ENCODE measurements around the gene PGM2. TPM values are rescaled to one million over a fixed set of nuclear protein-coding genes. Genes with fewer than 3 reads are reported as not detected.
A peak's percentile ranks its signal among the peaks of the same experiment; 100 is the strongest.

The PGM2 gene
- total RNA-seq, 1 donor from 2014 or later: 27.8 TPM

DNA sequence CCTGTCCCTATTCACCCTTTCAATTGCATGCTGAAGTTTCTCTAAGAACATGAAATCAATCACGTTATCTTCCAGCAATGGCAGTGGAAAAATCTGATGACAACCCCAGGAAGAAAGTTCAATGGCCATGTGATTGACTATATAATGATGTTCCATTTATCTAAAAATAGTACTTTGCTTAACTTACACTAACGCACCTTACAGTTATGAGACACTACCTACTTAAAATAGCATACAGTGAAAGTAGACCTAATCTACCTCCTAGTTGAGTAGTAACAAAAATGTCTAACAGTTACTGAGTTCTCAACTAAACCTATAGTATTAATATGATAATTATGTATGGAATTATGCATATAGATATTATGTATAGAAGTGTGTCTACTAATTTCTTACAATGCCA is 28.6 kb upstream of the PGM2 start:
- Histone ChIP-seq H3K4me3 (ENCODE audit: low read depth, low read length) (no peak overlapping the region), H3K36me3 (ENCODE audit: control insufficient read depth, insufficient read depth, low read length) (no peaks in the 10 kb centered on the region), H3K27me3 (ENCODE audit: control insufficient read depth, insufficient read depth, low read length) (no peaks in the 10 kb centered on the region)
- DNase-seq (ENCODE audit: low read depth): no peak
- TF ChIP-seq, protein P1, sequence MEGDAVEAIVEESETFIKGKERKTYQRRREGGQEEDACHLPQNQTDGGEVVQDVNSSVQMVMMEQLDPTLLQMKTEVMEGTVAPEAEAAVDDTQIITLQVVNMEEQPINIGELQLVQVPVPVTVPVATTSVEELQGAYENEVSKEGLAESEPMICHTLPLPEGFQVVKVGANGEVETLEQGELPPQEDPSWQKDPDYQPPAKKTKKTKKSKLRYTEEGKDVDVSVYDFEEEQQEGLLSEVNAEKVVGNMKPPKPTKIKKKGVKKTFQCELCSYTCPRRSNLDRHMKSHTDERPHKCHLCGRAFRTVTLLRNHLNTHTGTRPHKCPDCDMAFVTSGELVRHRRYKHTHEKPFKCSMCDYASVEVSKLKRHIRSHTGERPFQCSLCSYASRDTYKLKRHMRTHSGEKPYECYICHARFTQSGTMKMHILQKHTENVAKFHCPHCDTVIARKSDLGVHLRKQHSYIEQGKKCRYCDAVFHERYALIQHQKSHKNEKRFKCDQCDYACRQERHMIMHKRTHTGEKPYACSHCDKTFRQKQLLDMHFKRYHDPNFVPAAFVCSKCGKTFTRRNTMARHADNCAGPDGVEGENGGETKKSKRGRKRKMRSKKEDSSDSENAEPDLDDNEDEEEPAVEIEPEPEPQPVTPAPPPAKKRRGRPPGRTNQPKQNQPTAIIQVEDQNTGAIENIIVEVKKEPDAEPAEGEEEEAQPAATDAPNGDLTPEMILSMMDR (IDR thresholded peaks at IDR 0.05; ENCODE audit: insufficient read depth, low read length, poor library complexity, severe bottlenecking): no peak

- Histone ChIP-seq H3K36me3 (ENCODE audit: control insufficient read depth, insufficient read depth, low read length) (no peaks in the 10 kb centered on the region), H3K27me3 (ENCODE audit: control insufficient read depth, insufficient read depth, low read length) (no peaks in the 10 kb centered on the region), H3K4me3 (ENCODE audit: low read depth, low read length) (no peak overlapping the region)
- TF ChIP-seq, protein P1 (IDR thresholded peaks at IDR 0.05; ENCODE audit: insufficient read depth, low read length, poor library complexity, severe bottlenecking): no peak
- no peak for DNase-seq (ENCODE audit: low read depth)
These were observed 27.9 kb upstream of the PGM2 start for GRCh38 chr4:37798616-37799015.

DNA sequence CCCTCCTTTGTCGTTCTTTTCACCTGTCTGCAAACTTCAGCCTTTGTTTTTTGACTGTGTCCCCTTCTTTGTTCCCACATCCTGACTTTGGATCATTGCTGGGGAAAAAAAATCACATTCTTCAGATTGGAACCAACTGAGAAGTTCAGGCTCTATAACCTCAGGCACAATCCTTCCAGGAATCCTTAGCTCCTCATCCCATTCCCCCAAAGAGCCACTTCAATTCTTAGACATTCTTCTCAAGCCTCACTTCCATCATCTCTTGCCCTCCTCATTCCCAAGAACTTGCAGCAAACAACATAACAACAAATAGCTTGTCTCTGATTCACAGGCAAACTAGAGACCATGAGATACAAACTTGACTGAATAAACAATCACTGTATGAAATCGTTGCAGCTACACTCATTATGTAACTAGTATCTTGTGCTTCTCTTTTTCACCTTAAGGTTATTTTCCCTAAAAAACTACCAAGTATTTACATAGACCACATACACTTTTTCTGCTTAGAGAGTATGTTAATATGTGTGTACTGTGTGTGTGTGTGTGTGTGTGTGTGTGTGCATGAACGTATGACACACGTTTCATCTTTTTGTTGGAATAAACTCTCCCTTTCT is 26.4 kb upstream of the PGM2 start:
- TF ChIP-seq, protein P1 (IDR thresholded peaks at IDR 0.05; ENCODE audit: insufficient read depth, low read length, poor library complexity, severe bottlenecking): no peak

GRCh38 chr4:37802068-37802666 is 24.3 kb upstream of the PGM2 start:
- TF ChIP-seq, protein P1 (IDR thresholded peaks at IDR 0.05; ENCODE audit: insufficient read depth, low read length, poor library complexity, severe bottlenecking): peak; percentile 97
- Histone ChIP-seq H3K27me3 (ENCODE audit: control insufficient read depth, insufficient read depth, low read length) (no peaks in the 10 kb centered on the region), H3K36me3 (ENCODE audit: control insufficient read depth, insufficient read depth, low read length) (no peaks in the 10 kb centered on the region), H3K4me3 (ENCODE audit: low read depth, low read length) (no peak overlapping the region)
- peak; percentile 56 for DNase-seq (ENCODE audit: low read depth)

More for the DNA sequence above, 26.4 kb upstream of the PGM2 start:
- Histone ChIP-seq H3K27me3 (ENCODE audit: control insufficient read depth, insufficient read depth, low read length) (no peaks in the 10 kb centered on the region), H3K4me3 (ENCODE audit: low read depth, low read length) (no peak overlapping the region), H3K36me3 (ENCODE audit: control insufficient read depth, insufficient read depth, low read length) (no peaks in the 10 kb centered on the region)
- DNase-seq (ENCODE audit: low read depth): no peak

DNA sequence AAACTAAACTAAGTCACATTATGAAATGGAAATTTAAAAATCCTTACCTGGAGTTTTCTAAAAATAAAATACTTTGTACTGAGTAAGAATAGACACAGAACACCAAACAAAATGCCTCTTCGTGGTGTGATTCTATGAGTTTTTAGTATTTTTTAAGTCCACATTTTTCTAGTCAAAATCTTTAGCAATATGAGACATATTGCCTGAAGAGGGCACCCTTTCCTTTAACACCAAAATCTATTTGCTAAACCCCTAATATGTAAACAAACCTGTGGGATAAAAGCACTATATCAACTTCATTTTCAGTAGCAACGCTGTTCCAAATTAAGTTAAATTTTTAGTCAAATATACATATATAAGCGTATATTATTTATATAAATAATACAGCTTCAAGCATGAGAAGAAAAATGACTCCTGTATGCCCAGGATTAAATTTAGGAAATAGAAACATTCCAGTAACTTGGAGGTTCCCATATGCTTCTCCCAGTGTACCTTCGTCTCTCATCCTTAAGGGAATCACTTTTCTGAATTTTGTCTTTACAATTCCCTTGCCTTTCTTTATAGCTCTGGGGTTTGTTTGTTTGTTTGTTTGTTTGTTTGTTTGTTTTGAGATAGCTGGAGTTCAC is 23.0 kb upstream of the PGM2 start:
- DNase-seq (ENCODE audit: low read depth): no peak
- Histone ChIP-seq H3K36me3 (ENCODE audit: control insufficient read depth, insufficient read depth, low read length) (no peaks in the 10 kb centered on the region), H3K4me3 (ENCODE audit: low read depth, low read length) (no peak overlapping the region), H3K27me3 (ENCODE audit: control insufficient read depth, insufficient read depth, low read length) (no peaks in the 10 kb centered on the region)
- TF ChIP-seq, protein P1 (IDR thresholded peaks at IDR 0.05; ENCODE audit: insufficient read depth, low read length, poor library complexity, severe bottlenecking): peak; percentile 51
